Vagina (tissue), 2 donors: ENCODE results near the gene PNPLA1.

Experiments
- POLR2A ChIP-seq, 2 donors: fragments of 450-650 bp; IDR thresholded peaks; one replicate each; pipeline ENCODE4 v1.6.1; 2017; ENCODE audit warnings: antibody characterized with exemption in 2 of 2, mild to moderate bottlenecking in 2 of 2, moderate library complexity in 2 of 2
- POLR2AphosphoS5 ChIP-seq, 2 donors: sonication (generic); formaldehyde crosslinking; IDR thresholded peaks; one replicate each; pipeline ENCODE4 v1.9.0; 2017; ENCODE audit warnings: antibody characterized with exemption in 2 of 2, mild to moderate bottlenecking in 2 of 2, low read depth in 1 of 2; ENCODE audit not compliant: insufficient read depth in 1 of 2
- TF ChIP-seq, protein P1 (sequence below), 3 experiments: fragments of 450-650 bp in 2 of 3; fragments of 200-600 bp in 1 of 3; sonication (generic) in 1 of 3; IDR thresholded peaks; one replicate each; pipeline ENCODE4 v1.5.1; 2017 to 2019; ENCODE audit warnings: antibody characterized with exemption in 3 of 3, mild to moderate bottlenecking in 2 of 3, moderate library complexity in 2 of 3

DNA sequence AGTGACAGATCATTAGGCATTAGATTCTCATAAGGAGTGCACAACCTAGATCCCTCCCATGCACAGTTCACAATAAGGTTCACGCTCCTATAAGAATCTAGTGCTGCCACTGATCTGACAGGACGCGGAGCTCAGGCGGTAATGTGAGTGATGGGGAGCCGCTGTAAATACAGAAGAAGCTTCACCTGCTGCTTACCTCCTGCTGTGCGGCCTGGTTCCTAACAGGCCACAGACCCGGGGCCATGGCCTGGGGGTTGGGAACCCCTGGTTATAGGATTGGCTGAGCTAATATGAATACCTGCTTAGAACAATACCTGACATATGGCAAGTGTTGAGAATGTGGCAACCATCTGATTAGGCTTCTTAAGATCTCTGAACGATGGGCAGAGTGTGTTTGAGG is 2.4 kb downstream of the PNPLA1 start:
- TF ChIP-seq, protein P1, sequence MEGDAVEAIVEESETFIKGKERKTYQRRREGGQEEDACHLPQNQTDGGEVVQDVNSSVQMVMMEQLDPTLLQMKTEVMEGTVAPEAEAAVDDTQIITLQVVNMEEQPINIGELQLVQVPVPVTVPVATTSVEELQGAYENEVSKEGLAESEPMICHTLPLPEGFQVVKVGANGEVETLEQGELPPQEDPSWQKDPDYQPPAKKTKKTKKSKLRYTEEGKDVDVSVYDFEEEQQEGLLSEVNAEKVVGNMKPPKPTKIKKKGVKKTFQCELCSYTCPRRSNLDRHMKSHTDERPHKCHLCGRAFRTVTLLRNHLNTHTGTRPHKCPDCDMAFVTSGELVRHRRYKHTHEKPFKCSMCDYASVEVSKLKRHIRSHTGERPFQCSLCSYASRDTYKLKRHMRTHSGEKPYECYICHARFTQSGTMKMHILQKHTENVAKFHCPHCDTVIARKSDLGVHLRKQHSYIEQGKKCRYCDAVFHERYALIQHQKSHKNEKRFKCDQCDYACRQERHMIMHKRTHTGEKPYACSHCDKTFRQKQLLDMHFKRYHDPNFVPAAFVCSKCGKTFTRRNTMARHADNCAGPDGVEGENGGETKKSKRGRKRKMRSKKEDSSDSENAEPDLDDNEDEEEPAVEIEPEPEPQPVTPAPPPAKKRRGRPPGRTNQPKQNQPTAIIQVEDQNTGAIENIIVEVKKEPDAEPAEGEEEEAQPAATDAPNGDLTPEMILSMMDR (IDR thresholded peaks at IDR 0.05): no peak
- TF ChIP-seq POLR2AphosphoS5 (IDR thresholded peaks at IDR 0.05; ENCODE audit: insufficient read depth in 1 of 2, low read depth in 1 of 2): no peak
- TF ChIP-seq POLR2A (IDR thresholded peaks at IDR 0.05): no peak
